Stomach (tissue), 9 donors: ENCODE results near the gene CD82. TPM values are rescaled to one million over a fixed set of nuclear protein-coding genes. Genes with fewer than 3 reads are reported as not detected.

Experiments used
- DNase-seq, 2 donors: peaks; one replicate each; pipeline versions ENCODE4 v3.0.0 to v3.0.0-alpha.2; 2013 to 2019
- H3K27ac ChIP-seq, 5 donors: fragments of 200-600 bp in 4 of 5; sonication (generic) in 4 of 5; one replicate each; pipeline ENCODE4 v1.5.1; 2013 to 2019; ENCODE audit warnings: mild to moderate bottlenecking in 1 of 5, moderate library complexity in 1 of 5
- H3K27me3 ChIP-seq, 3 donors: fragments of 200-600 bp; sonication (generic); one replicate each; pipeline ENCODE4 v1.5.1; 2017 to 2019; ENCODE audit warnings: mixed run types in 1 of 3
- H3K36me3 ChIP-seq, 4 donors: fragments of 200-600 bp; sonication (generic); 1 replicate in 3 of 4; 2 replicates in 1 of 4; pipeline ENCODE4 v1.5.1; 2016 to 2019
- H3K4me1 ChIP-seq, 4 donors: fragments of 200-600 bp; sonication (generic); one replicate each; pipeline ENCODE4 v1.5.1; 2016 to 2019
- H3K4me3 ChIP-seq, 4 donors: fragments of 200-600 bp; sonication (generic) in 3 of 4; one replicate each; pipeline ENCODE4 v1.5.1; 2016 to 2019; ENCODE audit warnings: mild to moderate bottlenecking in 1 of 4
- H3K9me3 ChIP-seq, 4 donors: fragments of 200-600 bp; sonication (generic); one replicate each; pipeline ENCODE4 v1.5.1; 2016 to 2019
- EP300 ChIP-seq: sonication (generic); formaldehyde crosslinking; IDR thresholded peaks from one replicate; pipeline ENCODE4 v1.6.1; 2017; ENCODE audit warnings: antibody characterized with exemption
- POLR2A ChIP-seq, 4 donors: fragments of 450-650 bp; IDR thresholded peaks; one replicate each; pipeline ENCODE4 v1.6.1; 2016; ENCODE audit warnings: antibody characterized with exemption in 4 of 4, control low read depth in 2 of 4, mild to moderate bottlenecking in 1 of 4, moderate library complexity in 1 of 4
- POLR2AphosphoS5 ChIP-seq, 3 donors: sonication (generic); formaldehyde crosslinking; IDR thresholded peaks; one replicate each; pipeline ENCODE4 v1.6.1; 2016; ENCODE audit warnings: antibody characterized with exemption in 3 of 3
- WGBS, 5 donors: extraction: QIAGEN DNeasy Blood & Tissue Kit in 3 of 5; methylation state at CpG; one replicate each; pipeline versions ENCODE4 v1.1.5 to v1.1.7; 2013 to 2018; 5-methylcytosine and 5-hydroxymethylcytosine counted together
- intact Hi-C: fragments of 100-400 bp; cut with DNase I; formaldehyde crosslinking; loops from one replicate; pipeline ENCODE4 v1.15.1; 2023; ENCODE audit warnings: low total_unique reads
- polyA plus RNA-seq, 3 donors: library from polyadenylated mRNA; stranded (reverse); fragments of 200-250 nt; gene quantifications; one replicate each; pipeline ENCODE4 v1.2.3, GENCODE V29; 2013
- total RNA-seq, 5 donors: library from RNA; depleted of rRNA; stranded (reverse); fragments of >200 nt; gene quantifications; one replicate each; pipeline versions ENCODE4 v1.1.0 to v1.2.3, GENCODE V29; 2014 to 2016
- TF ChIP-seq, protein P1 (sequence below), 7 experiments: fragments of 450-650 bp in 4 of 7; fragments of 200-600 bp in 3 of 7; sonication (generic) in 3 of 7; IDR thresholded peaks; one replicate each; pipeline ENCODE4 v1.5.1; 2016 to 2019; ENCODE audit warnings: antibody characterized with exemption in 7 of 7, control low read depth in 2 of 7, mild to moderate bottlenecking in 1 of 7
- donor health status: healthy with polysubstance abuse.
- donor health status: Bipolar disorder and iron deficiency.
- donor health status: healthy.

Gene CD82
- total and polyA plus RNA-seq, 8 donors, result 0.58 to 54.4 (median 25.3) TPM

DNA sequence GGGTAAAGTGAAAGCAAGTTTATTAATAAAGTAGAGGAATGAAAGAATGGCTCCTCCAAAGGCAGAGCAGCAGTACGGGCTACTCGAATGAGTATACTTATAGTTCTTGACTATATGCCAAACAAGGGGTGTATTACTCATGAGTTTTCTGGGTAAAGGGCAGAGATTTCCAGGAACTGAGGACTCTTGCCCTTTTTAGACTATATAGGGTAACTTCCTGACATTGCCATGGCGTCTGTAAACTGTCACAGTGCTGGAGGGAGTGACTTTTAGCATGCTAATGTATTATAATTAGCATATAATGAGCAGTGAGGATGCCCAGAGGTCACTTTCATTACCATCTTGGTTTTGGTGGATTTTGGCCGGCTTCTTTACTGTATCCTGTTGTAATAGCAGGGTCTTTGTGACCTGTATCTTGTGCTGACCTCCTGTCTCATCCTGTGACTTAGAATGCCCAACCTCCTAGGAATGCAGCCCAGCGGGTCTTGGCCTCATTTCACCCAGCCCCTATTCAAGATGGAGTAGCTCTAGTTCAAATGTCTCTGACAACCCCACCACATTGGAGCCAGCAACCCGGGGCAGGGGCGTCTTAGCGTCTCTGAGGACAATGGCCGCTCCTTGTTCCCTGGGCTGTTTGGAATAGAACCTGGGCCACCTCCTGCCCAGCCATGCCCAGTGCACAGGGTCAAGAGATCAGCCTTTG lies 34.9 kb upstream of the CD82 start:
- WGBS, 5 donors, result 51 to 72% (median 64%) methylated on average over 9 of the region's 9 CpGs
- intact Hi-C loops, result loop anchor here (10.0 kb wide), 1 partner anchor 406 kb away; no protein-coding TSS in a partner anchor
- peaks cover 0 to 9% (median 0%) of the 10 kb centered on the region in 4 donors for H3K4me1 ChIP-seq

DNA sequence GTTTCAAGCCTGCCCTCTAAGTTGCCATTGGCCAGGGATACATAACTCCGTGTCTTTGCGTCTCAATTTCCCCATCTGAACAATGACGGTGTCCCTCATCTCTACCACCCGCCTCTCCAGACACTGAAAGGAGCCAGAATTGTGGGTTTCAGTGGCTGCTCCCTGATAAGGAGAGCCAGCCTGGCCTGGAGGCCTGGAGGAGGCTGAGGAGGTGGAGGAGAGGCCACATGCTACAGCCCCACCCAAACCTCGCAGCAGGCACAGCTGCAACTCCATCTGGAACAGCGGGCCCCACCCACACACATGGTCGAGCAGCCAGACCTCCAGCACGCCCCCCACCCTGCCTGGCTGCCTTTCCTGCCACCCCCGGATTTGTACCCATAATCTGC lies 34.4 kb upstream of the CD82 start:
- Histone ChIP-seq H3K27ac (no peak overlapping the region), H3K4me1 (peaks cover 0 to 9% (median 0%) of the 10 kb centered on the region in 4 donors), H3K36me3 (no peaks in the 10 kb centered on the region), H3K9me3 (no peaks in the 10 kb centered on the region), H3K27me3 (peaks cover 0 to 8% (median 0%) of the 10 kb centered on the region in 3 donors), H3K4me3 (no peak overlapping the region)
- 40 to 69% (median 62%) methylated on average over 9 of the region's 9 CpGs for WGBS, 5 donors
- intact Hi-C loops, result loop anchor here (10.0 kb wide), 1 partner anchor 406 kb away; no protein-coding TSS in a partner anchor
- TF ChIP-seq, protein P1, sequence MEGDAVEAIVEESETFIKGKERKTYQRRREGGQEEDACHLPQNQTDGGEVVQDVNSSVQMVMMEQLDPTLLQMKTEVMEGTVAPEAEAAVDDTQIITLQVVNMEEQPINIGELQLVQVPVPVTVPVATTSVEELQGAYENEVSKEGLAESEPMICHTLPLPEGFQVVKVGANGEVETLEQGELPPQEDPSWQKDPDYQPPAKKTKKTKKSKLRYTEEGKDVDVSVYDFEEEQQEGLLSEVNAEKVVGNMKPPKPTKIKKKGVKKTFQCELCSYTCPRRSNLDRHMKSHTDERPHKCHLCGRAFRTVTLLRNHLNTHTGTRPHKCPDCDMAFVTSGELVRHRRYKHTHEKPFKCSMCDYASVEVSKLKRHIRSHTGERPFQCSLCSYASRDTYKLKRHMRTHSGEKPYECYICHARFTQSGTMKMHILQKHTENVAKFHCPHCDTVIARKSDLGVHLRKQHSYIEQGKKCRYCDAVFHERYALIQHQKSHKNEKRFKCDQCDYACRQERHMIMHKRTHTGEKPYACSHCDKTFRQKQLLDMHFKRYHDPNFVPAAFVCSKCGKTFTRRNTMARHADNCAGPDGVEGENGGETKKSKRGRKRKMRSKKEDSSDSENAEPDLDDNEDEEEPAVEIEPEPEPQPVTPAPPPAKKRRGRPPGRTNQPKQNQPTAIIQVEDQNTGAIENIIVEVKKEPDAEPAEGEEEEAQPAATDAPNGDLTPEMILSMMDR (IDR thresholded peaks at IDR 0.05), result no peak
- no peak for TF ChIP-seq POLR2AphosphoS5 (IDR thresholded peaks at IDR 0.05)
- TF ChIP-seq EP300, result no peak
- no peak for TF ChIP-seq POLR2A (IDR thresholded peaks at IDR 0.05)
- DNase-seq, result no peak

More for the DNA sequence above, 34.9 kb upstream of the CD82 start:
- TF ChIP-seq POLR2A (IDR thresholded peaks at IDR 0.05) (no peak), EP300 (no peak), POLR2AphosphoS5 (IDR thresholded peaks at IDR 0.05) (no peak)
- TF ChIP-seq, protein P1 (IDR thresholded peaks at IDR 0.05), result no peak
- no peaks in the 10 kb centered on the region for H3K9me3 ChIP-seq
- DNase-seq, result peak in 1 of 2 donors; percentile 41
- no peak overlapping the region for H3K4me3 ChIP-seq
- H3K27ac ChIP-seq, result no peak overlapping the region
- H3K27me3 ChIP-seq, result peaks cover 0 to 12% (median 0%) of the 10 kb centered on the region in 3 donors
- H3K36me3 ChIP-seq, result no peaks in the 10 kb centered on the region

DNA sequence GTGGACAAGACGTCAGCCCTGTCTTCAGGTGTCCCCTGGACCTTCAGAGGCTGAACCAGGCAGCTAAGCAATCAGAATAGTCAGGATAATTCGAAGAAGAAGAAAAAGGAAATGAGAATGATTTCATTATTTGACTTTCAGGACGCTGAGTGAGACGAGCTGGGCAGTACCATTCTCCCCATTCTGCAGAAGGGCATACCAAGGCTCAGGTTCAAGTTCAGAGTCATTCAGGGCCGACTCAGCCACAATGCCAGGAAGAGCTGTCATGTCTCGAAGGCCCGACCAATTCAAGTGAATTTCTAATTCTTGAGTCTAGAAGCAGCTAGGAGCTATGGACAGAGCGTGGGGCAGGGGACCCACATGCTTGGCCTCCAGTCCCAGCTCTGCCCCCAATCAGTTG lies 33.8 kb upstream of the CD82 start:
- intact Hi-C loops, result loop anchor here (10.0 kb wide), 1 partner anchor 407 kb away; no protein-coding TSS in a partner anchor
- H3K4me3 ChIP-seq, result no peak overlapping the region
- H3K27me3 ChIP-seq, result peaks cover 0 to 2% (median 0%) of the 10 kb centered on the region in 3 donors
- TF ChIP-seq POLR2A (IDR thresholded peaks at IDR 0.05) (no peak), POLR2AphosphoS5 (IDR thresholded peaks at IDR 0.05) (no peak), EP300 (no peak)
- TF ChIP-seq, protein P1 (IDR thresholded peaks at IDR 0.05), result no peak
- DNase-seq, result no peak
- no peaks in the 10 kb centered on the region for H3K9me3 ChIP-seq
- H3K27ac ChIP-seq, result no peak overlapping the region
- H3K4me1 ChIP-seq, result peaks cover 0 to 9% (median 0%) of the 10 kb centered on the region in 4 donors
- 64 to 81% (median 75%) methylated on average over 8 of the region's 8 CpGs for WGBS, 5 donors
- H3K36me3 ChIP-seq, result no peaks in the 10 kb centered on the region

GRCh38 chr11:44532809-44533208 lies 32.7 kb upstream of the CD82 start:
- H3K27ac ChIP-seq, result no peak overlapping the region
- no peak overlapping the region for H3K4me3 ChIP-seq
- TF ChIP-seq EP300 (no peak), POLR2AphosphoS5 (IDR thresholded peaks at IDR 0.05) (no peak), POLR2A (IDR thresholded peaks at IDR 0.05) (no peak)
- TF ChIP-seq, protein P1 (IDR thresholded peaks at IDR 0.05), result no peak
- peaks cover 0 to 9% (median 0%) of the 10 kb centered on the region in 4 donors for H3K4me1 ChIP-seq
- no peaks in the 10 kb centered on the region for H3K36me3 ChIP-seq
- DNase-seq, result no peak
- H3K27me3 ChIP-seq, result peaks cover 0 to 8% (median 0%) of the 10 kb centered on the region in 3 donors
- no peaks in the 10 kb centered on the region for H3K9me3 ChIP-seq
- intact Hi-C loops, result loop anchor here (10.0 kb wide), 1 partner anchor 408 kb away; no protein-coding TSS in a partner anchor
- WGBS, 5 donors, result 43 to 63% (median 53%) methylated on average over 4 of the region's 4 CpGs
